GM12875 (cell line): ENCODE results near the gene RNPEP.

Experiments
- H3K4me3 ChIP-seq: one replicate; pipeline ENCODE4 v1.5.1; 2011; ENCODE audit warnings: low read depth, low read length, control low read depth
- CTCF ChIP-seq: IDR thresholded peaks from 2 replicates; pipeline ENCODE4 v1.5.1; 2011; ENCODE audit warnings: low read depth, mild to moderate bottlenecking, control low read depth, inconsistent platforms, low read length, moderate library complexity, borderline replicate concordance; ENCODE audit not compliant: insufficient read depth

The RNPEP gene

GRCh38 chr1:202029171-202029665 lies 46.8 kb downstream of the RNPEP start:
- H3K4me3 ChIP-seq, result no peak overlapping the region
- no peak for TF ChIP-seq CTCF

GRCh38 chr1:202029727-202030126 lies 47.3 kb downstream of the RNPEP start:
- no peak overlapping the region for H3K4me3 ChIP-seq
- no peak for TF ChIP-seq CTCF

- H3K4me3 ChIP-seq, result no peak overlapping the region
- TF ChIP-seq CTCF, result no peak
Measured at GRCh38 chr1:202031796-202032195, 49.3 kb downstream of the RNPEP start.

- H3K4me3 ChIP-seq, result no peak overlapping the region
- TF ChIP-seq CTCF, result no peak
Measured at GRCh38 chr1:202034149-202034682, 51.8 kb downstream of the RNPEP start.

GRCh38 chr1:202034683-202035462 lies 52.4 kb downstream of the RNPEP start:
- no peak for TF ChIP-seq CTCF
- H3K4me3 ChIP-seq, result no peak overlapping the region

- no peak for TF ChIP-seq CTCF
- no peak overlapping the region for H3K4me3 ChIP-seq
Measured at GRCh38 chr1:202036595-202037387, 54.3 kb downstream of the RNPEP start.
